ENCODE results near the gene DPM2.

Gene DPM2

DNA sequence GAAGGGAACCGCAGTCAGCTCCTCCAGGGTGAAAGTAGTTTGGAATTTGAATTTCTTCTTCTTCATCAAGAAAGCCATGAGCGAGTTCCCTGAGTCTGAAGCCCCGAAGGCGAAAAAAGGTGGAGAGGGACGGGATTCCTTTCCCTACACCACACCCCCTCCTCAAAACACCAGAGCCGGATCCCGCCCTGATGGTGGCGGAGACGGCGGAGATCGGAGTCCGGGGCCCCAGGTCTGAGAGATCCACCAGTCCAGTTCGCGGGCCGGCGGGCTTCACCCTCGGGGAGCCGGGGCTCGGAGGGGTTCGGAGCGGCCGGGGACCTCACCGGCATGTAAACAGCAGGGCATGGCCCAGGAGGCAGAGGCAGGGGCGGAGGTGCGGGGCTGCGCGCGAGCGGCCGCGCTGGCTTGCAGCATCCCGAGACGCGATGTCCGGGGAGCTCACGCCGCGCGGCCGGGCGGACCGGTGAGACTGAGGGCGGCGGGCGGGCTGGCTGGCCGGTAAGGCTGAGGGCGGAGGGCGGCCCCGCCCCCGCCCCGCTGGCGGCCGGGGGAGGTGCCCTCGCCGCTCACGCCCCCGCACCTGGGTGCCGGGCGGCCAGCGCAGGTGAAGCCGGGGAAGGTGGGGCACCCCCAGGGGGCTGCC is 42.5 kb upstream of the DPM2 start:
- H2AFZ ChIP-seq (ENCODE audit: low read depth, low read length) = no peak overlapping the region
- H3K36me3 ChIP-seq (replicated peaks; ENCODE audit: low read depth, low read length) = no peaks in the 10 kb centered on the region
- H3K79me2 ChIP-seq (ENCODE audit: low read length) = peaks cover 34% of the 10 kb centered on the region
- peak overlapping the region; percentile 41; the same call in 1 of the 2 replicates for H3K27ac ChIP-seq (ENCODE audit: low read length)
- H3K4me1 ChIP-seq (ENCODE audit: low read length) = peaks cover 52% of the 10 kb centered on the region
- H4K20me1 ChIP-seq (ENCODE audit: insufficient read depth, low read length) = peaks cover 20% of the 10 kb centered on the region; the same call in 1 of the 2 replicates
- H3K9me3 ChIP-seq (ENCODE audit: insufficient read depth, low read length) = no peaks in the 10 kb centered on the region; the same call in 1 of the 2 replicates
- peak overlapping the region; percentile 76 for H3K4me2 ChIP-seq (ENCODE audit: low read length)
- H3K4me3 ChIP-seq (ENCODE audit: low read length) = peak overlapping the region; percentile 84
- no peaks in the 10 kb centered on the region for H3K27me3 ChIP-seq (ENCODE audit: low read depth, low read length)
- TF ChIP-seq, protein P1, sequence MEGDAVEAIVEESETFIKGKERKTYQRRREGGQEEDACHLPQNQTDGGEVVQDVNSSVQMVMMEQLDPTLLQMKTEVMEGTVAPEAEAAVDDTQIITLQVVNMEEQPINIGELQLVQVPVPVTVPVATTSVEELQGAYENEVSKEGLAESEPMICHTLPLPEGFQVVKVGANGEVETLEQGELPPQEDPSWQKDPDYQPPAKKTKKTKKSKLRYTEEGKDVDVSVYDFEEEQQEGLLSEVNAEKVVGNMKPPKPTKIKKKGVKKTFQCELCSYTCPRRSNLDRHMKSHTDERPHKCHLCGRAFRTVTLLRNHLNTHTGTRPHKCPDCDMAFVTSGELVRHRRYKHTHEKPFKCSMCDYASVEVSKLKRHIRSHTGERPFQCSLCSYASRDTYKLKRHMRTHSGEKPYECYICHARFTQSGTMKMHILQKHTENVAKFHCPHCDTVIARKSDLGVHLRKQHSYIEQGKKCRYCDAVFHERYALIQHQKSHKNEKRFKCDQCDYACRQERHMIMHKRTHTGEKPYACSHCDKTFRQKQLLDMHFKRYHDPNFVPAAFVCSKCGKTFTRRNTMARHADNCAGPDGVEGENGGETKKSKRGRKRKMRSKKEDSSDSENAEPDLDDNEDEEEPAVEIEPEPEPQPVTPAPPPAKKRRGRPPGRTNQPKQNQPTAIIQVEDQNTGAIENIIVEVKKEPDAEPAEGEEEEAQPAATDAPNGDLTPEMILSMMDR (IDR thresholded peaks at IDR 0.05; ENCODE audit: low read depth, low read length) = no peak
- no peak for TF ChIP-seq EZH2phosphoT487 (IDR thresholded peaks at IDR 0.05; ENCODE audit: low read depth)
- peak overlapping the region; percentile 74 for H3K9ac ChIP-seq (ENCODE audit: low read length)

DNA sequence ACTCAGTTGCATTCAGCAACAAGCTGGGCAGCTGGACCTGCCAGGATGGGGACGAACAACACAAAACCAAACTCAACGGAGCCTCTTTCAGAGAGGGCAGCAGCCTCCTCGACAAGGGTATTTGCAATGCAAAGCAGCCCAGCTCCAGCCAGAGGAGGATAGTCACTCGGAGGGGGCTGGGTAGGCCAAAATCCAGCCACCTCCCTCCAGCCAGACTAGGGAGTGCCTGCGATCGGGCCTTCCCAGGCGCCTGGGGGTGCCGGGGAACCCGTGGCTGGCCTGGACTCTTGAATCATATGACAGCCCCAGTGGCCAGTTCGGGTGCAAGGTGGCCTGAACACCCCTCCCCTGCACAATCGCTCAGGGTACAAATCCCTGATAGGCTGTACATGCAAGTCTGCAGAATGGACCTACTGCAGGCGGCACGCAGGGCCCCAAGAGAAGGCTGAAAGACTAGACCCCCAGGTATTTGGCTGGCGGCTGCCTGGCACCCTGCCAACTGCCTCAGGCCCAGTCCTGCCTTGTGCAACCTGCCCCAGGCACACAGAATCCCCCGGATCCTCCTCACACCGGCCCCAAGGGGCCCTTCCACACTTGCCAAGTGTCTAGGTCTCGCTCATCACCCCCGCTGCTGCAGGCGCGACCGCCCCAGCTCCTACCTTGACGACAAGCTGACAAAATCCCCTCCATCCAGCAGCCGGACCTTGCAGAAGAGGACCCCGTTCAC is 41.8 kb upstream of the DPM2 start:
- Histone ChIP-seq H3K27ac (ENCODE audit: low read length) (peak overlapping the region; percentile 41), H3K4me3 (ENCODE audit: low read length) (peak overlapping the region; percentile 84), H2AFZ (ENCODE audit: low read depth, low read length) (no peak overlapping the region), H3K79me2 (ENCODE audit: low read length) (peaks cover 34% of the 10 kb centered on the region), H3K27me3 (ENCODE audit: low read depth, low read length) (no peaks in the 10 kb centered on the region), H3K4me1 (ENCODE audit: low read length) (peaks cover 52% of the 10 kb centered on the region), H4K20me1 (ENCODE audit: insufficient read depth, low read length) (peaks cover 20% of the 10 kb centered on the region; the same call in 1 of the 2 replicates), H3K4me2 (ENCODE audit: low read length) (peak overlapping the region; percentile 76), H3K9ac (ENCODE audit: low read length) (peak overlapping the region; percentile 74), H3K9me3 (ENCODE audit: insufficient read depth, low read length) (no peaks in the 10 kb centered on the region; the same call in 1 of the 2 replicates), H3K36me3 (replicated peaks; ENCODE audit: low read depth, low read length) (no peaks in the 10 kb centered on the region)
- TF ChIP-seq, protein P1 (IDR thresholded peaks at IDR 0.05; ENCODE audit: low read depth, low read length) = no peak
- no peak for TF ChIP-seq EZH2phosphoT487 (IDR thresholded peaks at IDR 0.05; ENCODE audit: low read depth)

DNA sequence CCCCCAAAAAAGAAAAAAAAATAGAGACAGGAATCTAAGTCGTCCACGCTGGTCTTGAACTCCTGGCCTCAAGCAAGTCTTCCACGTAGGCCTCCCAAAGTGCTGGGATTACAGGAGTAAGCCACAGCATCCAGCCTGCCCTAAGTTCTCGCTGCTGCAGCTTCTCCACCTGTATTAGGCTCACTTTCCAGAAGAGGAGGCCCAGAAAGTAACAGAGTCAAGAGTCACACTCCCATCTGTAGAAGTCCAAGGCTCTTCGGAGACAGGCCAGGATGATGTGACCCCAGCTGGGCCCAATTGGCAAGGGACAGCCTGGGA is 41.3 kb upstream of the DPM2 start:
- Histone ChIP-seq H4K20me1 (ENCODE audit: insufficient read depth, low read length) (peaks cover 20% of the 10 kb centered on the region; the same call in 1 of the 2 replicates), H3K4me1 (ENCODE audit: low read length) (peaks cover 48% of the 10 kb centered on the region)

More for the DNA sequence above, 41.3 kb upstream of the DPM2 start:
- Histone ChIP-seq H3K79me2 (ENCODE audit: low read length) (peaks cover 34% of the 10 kb centered on the region), H3K4me3 (ENCODE audit: low read length) (peak overlapping the region; percentile 84), H3K9me3 (ENCODE audit: insufficient read depth, low read length) (no peaks in the 10 kb centered on the region; the same call in 1 of the 2 replicates), H3K27ac (ENCODE audit: low read length) (peak overlapping the region; percentile 0; the same call in 1 of the 2 replicates), H3K27me3 (ENCODE audit: low read depth, low read length) (no peaks in the 10 kb centered on the region), H3K4me2 (ENCODE audit: low read length) (peak overlapping the region; percentile 76), H3K9ac (ENCODE audit: low read length) (peak overlapping the region; percentile 74), H3K36me3 (replicated peaks; ENCODE audit: low read depth, low read length) (no peaks in the 10 kb centered on the region), H2AFZ (ENCODE audit: low read depth, low read length) (no peak overlapping the region)
- TF ChIP-seq EZH2phosphoT487 (IDR thresholded peaks at IDR 0.05; ENCODE audit: low read depth) = no peak
- TF ChIP-seq, protein P1 (IDR thresholded peaks at IDR 0.05; ENCODE audit: low read depth, low read length) = no peak

Data from OCI-LY3 (cell line).